ENCODE data around the gene MBD5.

MBD5 gene

DNA sequence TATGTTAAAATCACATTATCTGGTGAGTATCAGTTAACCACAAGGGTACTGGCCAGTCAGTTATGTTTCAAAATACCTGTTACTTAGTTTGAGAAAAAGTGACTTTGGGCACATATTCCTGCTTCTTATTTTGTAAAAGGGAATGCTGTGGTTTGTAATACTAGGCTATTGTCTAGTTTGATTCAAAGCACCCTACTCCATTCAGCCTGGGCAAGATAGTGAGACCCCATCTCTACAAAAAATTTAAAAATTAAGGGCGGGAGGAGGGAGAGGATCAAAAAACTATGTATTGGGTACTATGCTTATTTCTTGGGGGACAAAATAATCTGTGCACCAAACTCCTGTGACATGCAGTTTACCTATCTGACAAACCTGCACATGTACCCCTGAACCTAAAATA lies 18.9 kb downstream of the MBD5 start:
- ChIA-PET POLR2A (ENCODE audit: low non-redundant PET) (no interaction called here), CTCF (interaction anchor here (0.6 kb wide), 1 partner anchor 22 kb away, joined by 4 read pairs; no protein-coding TSS in a partner anchor)
- TF ChIP-seq, protein P1, sequence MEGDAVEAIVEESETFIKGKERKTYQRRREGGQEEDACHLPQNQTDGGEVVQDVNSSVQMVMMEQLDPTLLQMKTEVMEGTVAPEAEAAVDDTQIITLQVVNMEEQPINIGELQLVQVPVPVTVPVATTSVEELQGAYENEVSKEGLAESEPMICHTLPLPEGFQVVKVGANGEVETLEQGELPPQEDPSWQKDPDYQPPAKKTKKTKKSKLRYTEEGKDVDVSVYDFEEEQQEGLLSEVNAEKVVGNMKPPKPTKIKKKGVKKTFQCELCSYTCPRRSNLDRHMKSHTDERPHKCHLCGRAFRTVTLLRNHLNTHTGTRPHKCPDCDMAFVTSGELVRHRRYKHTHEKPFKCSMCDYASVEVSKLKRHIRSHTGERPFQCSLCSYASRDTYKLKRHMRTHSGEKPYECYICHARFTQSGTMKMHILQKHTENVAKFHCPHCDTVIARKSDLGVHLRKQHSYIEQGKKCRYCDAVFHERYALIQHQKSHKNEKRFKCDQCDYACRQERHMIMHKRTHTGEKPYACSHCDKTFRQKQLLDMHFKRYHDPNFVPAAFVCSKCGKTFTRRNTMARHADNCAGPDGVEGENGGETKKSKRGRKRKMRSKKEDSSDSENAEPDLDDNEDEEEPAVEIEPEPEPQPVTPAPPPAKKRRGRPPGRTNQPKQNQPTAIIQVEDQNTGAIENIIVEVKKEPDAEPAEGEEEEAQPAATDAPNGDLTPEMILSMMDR (conservative IDR thresholded peaks at IDR 0.05; ENCODE audit: low read depth), result no peak
- no peak for DNase-seq (ENCODE audit: low spot score)
- no peak overlapping the region for H3K27ac ChIP-seq

DNA sequence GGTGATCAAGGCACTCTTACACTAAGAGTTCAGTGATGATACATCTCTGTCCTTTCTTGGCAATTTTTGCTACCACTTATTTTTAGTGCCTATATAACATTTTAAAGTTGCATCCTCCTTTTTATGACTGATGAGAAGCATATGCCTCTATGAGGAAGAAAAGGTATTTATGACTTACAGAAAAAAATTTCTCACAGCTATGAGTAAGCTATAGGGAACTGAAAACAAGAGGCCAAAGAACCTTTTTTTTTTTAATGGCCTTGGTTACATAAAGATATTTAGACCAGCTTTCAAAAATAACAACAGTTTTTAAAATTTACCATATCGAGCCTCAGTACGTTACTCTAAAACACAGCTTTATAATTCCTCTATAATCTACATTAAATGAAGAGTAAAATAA lies 21.3 kb downstream of the MBD5 start:
- CTCF ChIA-PET, result interaction anchor here (0.8 kb wide), 1 partner anchor 49 kb away, joined by 6 read pairs; no protein-coding TSS in a partner anchor
- no peak overlapping the region for H3K27ac ChIP-seq
- TF ChIP-seq, protein P1 (conservative IDR thresholded peaks at IDR 0.05; ENCODE audit: low read depth), result no peak
- POLR2A ChIA-PET (ENCODE audit: low non-redundant PET), result no interaction called here
- no peak for DNase-seq (ENCODE audit: low spot score)

DNA sequence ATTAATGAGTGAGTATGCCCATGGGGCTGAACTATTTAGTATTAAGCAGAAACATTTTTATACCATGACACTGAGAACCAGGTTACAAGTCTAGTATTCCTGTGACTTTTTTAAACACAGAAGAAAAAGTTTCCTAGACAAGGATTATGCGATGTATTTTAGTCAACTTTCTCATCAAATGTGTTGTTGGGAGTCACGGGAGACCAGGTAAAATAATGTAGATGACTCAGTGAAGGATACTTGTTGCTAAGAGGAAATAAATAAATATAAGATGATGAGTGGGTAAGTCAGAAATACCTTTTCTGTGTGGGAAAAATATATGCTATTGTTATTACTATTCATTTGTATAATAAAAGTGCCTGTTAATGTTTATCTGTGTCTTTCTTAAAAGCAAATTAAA lies 23.4 kb downstream of the MBD5 start:
- CTCF ChIA-PET, result no interaction called here
- DNase-seq (ENCODE audit: low spot score), result peak; percentile 25
- POLR2A ChIA-PET (ENCODE audit: low non-redundant PET), result no interaction called here
- TF ChIP-seq, protein P1 (conservative IDR thresholded peaks at IDR 0.05; ENCODE audit: low read depth), result no peak
- no peak overlapping the region for H3K27ac ChIP-seq

DNA sequence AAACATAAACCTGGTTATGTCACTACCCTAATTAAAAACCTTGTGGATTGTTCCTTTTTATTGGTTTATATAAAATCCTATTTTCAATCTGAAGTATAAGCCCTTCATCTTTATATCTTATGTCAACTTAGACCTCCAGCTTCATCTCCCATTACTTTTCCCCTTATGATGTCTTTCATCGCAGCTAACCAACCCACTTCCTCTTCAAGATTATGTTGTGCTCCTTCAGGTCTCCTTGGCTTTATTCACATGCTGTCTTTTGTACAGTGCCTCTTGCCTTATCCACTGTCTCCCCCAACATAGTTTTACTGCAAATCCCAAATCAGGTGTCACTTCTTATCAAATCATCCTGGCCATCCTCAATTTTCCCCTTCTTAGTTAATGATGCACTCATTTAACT lies 25.9 kb downstream of the MBD5 start:
- TF ChIP-seq, protein P1 (conservative IDR thresholded peaks at IDR 0.05; ENCODE audit: low read depth), result no peak
- ChIA-PET POLR2A (ENCODE audit: low non-redundant PET) (no interaction called here), CTCF (no interaction called here)
- no peak for DNase-seq (ENCODE audit: low spot score)
- H3K27ac ChIP-seq, result no peak overlapping the region

DNA sequence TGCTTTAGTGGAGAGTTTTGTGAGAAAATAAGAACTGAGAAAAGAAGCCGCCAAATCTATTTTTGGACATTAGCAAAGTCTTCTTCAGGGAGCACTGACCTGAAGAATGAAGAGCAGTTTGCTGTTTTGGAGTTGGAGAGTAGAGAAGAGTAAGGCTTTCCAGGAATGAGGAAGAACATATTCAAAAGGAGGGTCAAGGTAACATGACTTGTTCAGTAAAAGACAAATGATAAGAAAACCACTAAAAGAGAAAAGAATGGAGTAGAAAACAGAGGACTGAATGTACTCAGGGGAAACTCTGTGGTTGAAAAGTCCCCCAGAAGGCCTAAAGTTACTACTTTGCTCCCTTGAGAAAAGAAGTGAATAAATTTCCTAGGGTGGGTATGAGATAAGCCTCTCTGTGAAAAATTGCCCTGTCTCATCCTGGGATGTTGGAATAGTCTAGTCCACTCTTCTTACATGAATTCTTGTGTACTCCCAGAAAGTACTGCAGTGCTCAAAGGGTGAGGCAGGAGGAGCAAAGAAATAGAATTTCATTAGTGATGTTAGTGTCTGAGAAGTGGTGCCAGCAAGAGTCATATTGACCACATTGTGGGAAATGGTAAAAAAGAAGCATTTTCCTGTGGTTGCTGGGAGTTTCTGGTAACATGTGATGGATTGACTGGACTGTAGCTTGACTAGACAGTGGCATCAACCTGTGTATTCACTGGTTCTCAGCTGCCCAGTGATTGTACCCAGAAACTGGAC lies 27.8 kb downstream of the MBD5 start:
- ChIA-PET POLR2A (ENCODE audit: low non-redundant PET) (no interaction called here), CTCF (no interaction called here)
- H3K27ac ChIP-seq, result no peak overlapping the region
- no peak for DNase-seq (ENCODE audit: low spot score)
- TF ChIP-seq, protein P1 (conservative IDR thresholded peaks at IDR 0.05; ENCODE audit: low read depth), result no peak

DNA sequence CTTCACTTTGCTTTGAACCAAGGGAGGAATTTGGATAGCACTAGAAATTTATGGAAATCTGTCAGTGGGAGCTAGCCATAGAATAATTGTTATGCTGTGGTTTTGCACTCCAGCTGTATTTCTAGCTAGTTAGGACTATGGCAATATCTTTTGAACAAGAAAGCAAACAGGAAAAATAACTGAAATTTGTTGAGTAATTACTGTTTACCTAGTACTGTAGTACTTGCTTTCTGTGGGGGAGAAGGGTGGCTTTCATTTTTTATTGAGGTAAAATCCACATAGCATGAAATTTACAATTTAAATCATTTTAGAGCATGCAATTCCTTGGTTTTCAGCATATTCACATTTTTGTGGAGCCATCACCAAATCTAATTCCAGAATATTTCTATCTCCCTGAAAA lies 28.4 kb downstream of the MBD5 start:
- ChIA-PET CTCF (no interaction called here), POLR2A (ENCODE audit: low non-redundant PET) (no interaction called here)
- TF ChIP-seq, protein P1 (conservative IDR thresholded peaks at IDR 0.05; ENCODE audit: low read depth), result no peak
- no peak overlapping the region for H3K27ac ChIP-seq
- DNase-seq (ENCODE audit: low spot score), result no peak
